GM12878 (cell line): ENCODE data around the gene ABHD1. TPM values are rescaled to one million over a fixed set of nuclear protein-coding genes. Genes with fewer than 3 reads are reported as not detected.

Source experiments
- ATAC-seq: fragments of 200-7000 bp; cut with Tn5 transposase; 3 replicates; pipeline ENCODE4 v1.9.1; 2020; ENCODE audit warnings: mild to moderate bottlenecking, moderate library complexity
- Bru-seq: library from RNA; stranded (reverse); fragments of 400-500 nt; gene quantifications from one replicate; lab custom pipeline; 2021; lab: Mats Ljungman, UMichigan
- BruChase-seq, 2 experiments: library from RNA; stranded (reverse); fragments of 400-500 nt; gene quantifications; one replicate each; lab custom pipeline; 2021; lab: Mats Ljungman, UMichigan
- BruUV-seq: library from RNA; stranded (reverse); fragments of 400-500 nt; replicated peaks from 2 replicates; lab custom pipeline; 2021; lab: Mats Ljungman, UMichigan
- CTCF ChIA-PET: fragments of 300-600 bp; sonication (Branson Sonifier 250); formaldehyde crosslinking; extraction: SDS; loops from one replicate; lab custom pipeline; 2021; ENCODE audit warnings: inconsistent platforms; lab: Yijun Ruan, JAX
- POLR2A ChIA-PET: fragments of 350-600 bp; formaldehyde crosslinking; extraction: SDS; loops from one replicate; lab custom pipeline; 2021; ENCODE audit warnings: inconsistent platforms; lab: Charles Lee
- RAD21 ChIA-PET: fragments of 300-600 bp; sonication (Branson Sonifier 250); formaldehyde crosslinking; loops from one replicate; lab custom pipeline; 2023; ENCODE audit warnings: antibody characterized with exemption; ENCODE audit not compliant: unreplicated experiment; lab: Charles Lee
- SMC1A ChIA-PET: fragments of 300-600 bp; sonication (Branson Sonifier 250); formaldehyde crosslinking; loops from one replicate; lab custom pipeline; 2023; ENCODE audit not compliant: unreplicated experiment, uncharacterized antibody; lab: Charles Lee
- DNase-seq: peaks from one replicate; pipeline ENCODE4 v3.0.0-alpha.2; 2011; ENCODE audit warnings: low read depth, low spot score
- FAIRE-seq: peaks from 3 replicates; lab custom pipeline; 2011; peaks lifted over from hg19 to GRCh38; lab: Jason Lieb, UNC
- H2AFZ ChIP-seq: 2 replicates; pipeline ENCODE4 v1.6.0; 2011; ENCODE audit warnings: low read depth, low read length, control low read depth; ENCODE audit not compliant: control insufficient read depth
- H3K27ac ChIP-seq: 2 replicates; pipeline ENCODE4 v1.5.1; 2011; ENCODE audit warnings: control low read depth; ENCODE audit not compliant: control insufficient read depth, insufficient read depth
- H3K27me3 ChIP-seq, 2 experiments: replicated peaks in 1 of 2; 2 replicates each; pipeline versions ENCODE4 v1.6.0 to v1.6.1; 2011; ENCODE audit warnings: low read length in 1 of 2; ENCODE audit not compliant: control insufficient read depth in 2 of 2, insufficient read depth in 2 of 2
- H3K36me3 ChIP-seq, 2 experiments: 2 replicates each; pipeline ENCODE4 v1.5.1; 2011; ENCODE audit warnings: low read length in 1 of 2; ENCODE audit not compliant: control insufficient read depth in 2 of 2, insufficient read depth in 2 of 2
- H3K4me1 ChIP-seq: 2 replicates; pipeline ENCODE4 v1.6.1; 2011; ENCODE audit warnings: mild to moderate bottlenecking, low read length, moderate library complexity, mixed read lengths; ENCODE audit not compliant: control insufficient read depth, insufficient read depth
- H3K4me2 ChIP-seq: 2 replicates; pipeline ENCODE4 v1.6.0; 2011; ENCODE audit warnings: control low read depth; ENCODE audit not compliant: control insufficient read depth, insufficient read depth
- H3K4me3 ChIP-seq: fragments of 200-600 bp; sonication (generic); 2 replicates; pipeline ENCODE4 v1.5.1; 2016
- H3K79me2 ChIP-seq: 2 replicates; pipeline ENCODE4 v1.6.0; 2011; ENCODE audit warnings: low read length; ENCODE audit not compliant: control insufficient read depth, insufficient read depth
- H3K9ac ChIP-seq: 2 replicates; pipeline ENCODE4 v1.8.0; 2011; ENCODE audit warnings: low read length, control low read depth, mixed read lengths; ENCODE audit not compliant: control insufficient read depth, insufficient read depth
- H3K9me3 ChIP-seq: replicated peaks from 3 replicates; pipeline ENCODE4 v1.5.1; 2011; ENCODE audit warnings: mild to moderate bottlenecking, low read length; ENCODE audit not compliant: control insufficient read depth, insufficient read depth
- H4K20me1 ChIP-seq: 2 replicates; pipeline ENCODE4 v1.6.0; 2011; ENCODE audit not compliant: control insufficient read depth, insufficient read depth
- CBX3 ChIP-seq: fragments of 200-600 bp; sonication (generic); IDR thresholded peaks from 2 replicates; pipeline ENCODE4 v1.6.1; 2016; ENCODE audit warnings: low read depth, borderline replicate concordance
- CBX5 ChIP-seq: sonication (generic); IDR thresholded peaks from 2 replicates; pipeline ENCODE4 v1.6.1; 2016; ENCODE audit warnings: low read depth, moderate library complexity, mild to moderate bottlenecking, inconsistent platforms
- CREM ChIP-seq: IDR thresholded peaks from 2 replicates; pipeline ENCODE4 v1.6.1; 2014; ENCODE audit warnings: antibody characterized with exemption, low read depth
- CTCF ChIP-seq, 3 experiments: IDR thresholded peaks in 2 of 3; conservative IDR thresholded peaks in 1 of 3; 2 replicates each; pipeline ENCODE4 v1.5.1; 2011; ENCODE audit warnings: low read depth in 3 of 3, low read length in 3 of 3, mild to moderate bottlenecking in 3 of 3, control low read depth in 2 of 3, moderate library complexity in 2 of 3, inconsistent platforms in 1 of 3, mixed read lengths in 1 of 3; ENCODE audit not compliant: control insufficient read depth in 2 of 3, insufficient read depth in 1 of 3; ENCODE audit errors: extremely low read depth in 1 of 3
- FOXM1 ChIP-seq: IDR thresholded peaks from 2 replicates; pipeline ENCODE4 v1.6.1; 2012; ENCODE audit warnings: low read depth, mild to moderate bottlenecking, inconsistent platforms, low read length, moderate library complexity
- GATAD2B ChIP-seq: fragments of 450-650 bp; conservative IDR thresholded peaks from 2 replicates; pipeline ENCODE4 v1.6.1; 2017; ENCODE audit warnings: low read depth, mild to moderate bottlenecking, moderate library complexity
- HDAC6 ChIP-seq: fragments of 200-600 bp; sonication (generic); IDR thresholded peaks from one replicate; pipeline ENCODE4 v1.8.0; 2017; ENCODE audit warnings: antibody characterized with exemption; ENCODE audit not compliant: unreplicated experiment
- HDGF ChIP-seq: fragments of 450-650 bp; IDR thresholded peaks from 2 replicates; pipeline ENCODE4 v1.6.1; 2016; ENCODE audit warnings: antibody characterized with exemption
- IRF4 ChIP-seq: IDR thresholded peaks from 2 replicates; pipeline ENCODE4 v1.6.1; 2011; ENCODE audit warnings: low read depth, low read length
- IRF5 ChIP-seq: fragments of 450-650 bp; IDR thresholded peaks from 2 replicates; pipeline ENCODE4 v1.6.1; 2017; ENCODE audit warnings: borderline replicate concordance
- LARP7 ChIP-seq: fragments of 450-650 bp; IDR thresholded peaks from 2 replicates; pipeline ENCODE4 v1.6.1; 2017; ENCODE audit warnings: mild to moderate bottlenecking
- NFYB ChIP-seq: IDR thresholded peaks from 2 replicates; pipeline ENCODE4 v1.6.1; 2011; ENCODE audit warnings: low read depth, mild to moderate bottlenecking, low read length, improper control_type of control experiment, moderate library complexity; ENCODE audit not compliant: insufficient read depth
- NR2C1 ChIP-seq: fragments of 450-650 bp; IDR thresholded peaks from 2 replicates; pipeline ENCODE4 v1.6.1; 2017; ENCODE audit warnings: antibody characterized with exemption, mild to moderate bottlenecking, moderate library complexity
- NR2F1 ChIP-seq: fragments of 450-650 bp; conservative IDR thresholded peaks from 2 replicates; pipeline ENCODE4 v1.6.1; 2017; ENCODE audit warnings: mild to moderate bottlenecking
- POLR2A ChIP-seq: IDR thresholded peaks from 2 replicates; pipeline ENCODE4 v1.6.1; 2011; ENCODE audit warnings: low read depth, mild to moderate bottlenecking, low read length
- POU2F2 ChIP-seq: IDR thresholded peaks from 3 replicates; pipeline ENCODE4 v1.6.1; 2011; ENCODE audit warnings: low read depth, mild to moderate bottlenecking, low read length, borderline replicate concordance
- WGBS: methylation state at CpG from one replicate; pipeline ENCODE4 v1.1.6; 2016; ENCODE audit warnings: low lambda C conversion rate; ENCODE audit not compliant: insufficient replicate concordance, insufficient coverage; ENCODE audit errors: missing lambda C conversion rate; 5-methylcytosine and 5-hydroxymethylcytosine counted together
- in situ Hi-C: fragments of 300-500 bp; cut with MboI; formaldehyde crosslinking; loops from 9 replicates; pipeline ENCODE4 v1.14.3; 2018; ENCODE audit warnings: mixed read lengths
- intact Hi-C: fragments of 100-400 bp; cut with micrococcal nuclease; formaldehyde crosslinking; loops from one replicate; pipeline ENCODE4 v1.14.2; 2022; ENCODE audit not compliant: unreplicated experiment
- long read RNA-seq, 2 experiments: library from polyadenylated mRNA; unstranded; transcript quantifications; one replicate each; pipeline ENCODE4 v2.0.0, GENCODE V29; 2019 to 2020
- polyA minus RNA-seq, 3 experiments: library from RNA; depleted of rRNA, polyadenylated mRNA; stranded (reverse); fragments of >200 nt; gene quantifications; 2 replicates each; pipeline ENCODE4 v1.2.3, GENCODE V29; 2011
- polyA plus RNA-seq, 11 experiments: library from polyadenylated mRNA; depleted of rRNA in 4 of 11; unstranded in 6 of 11; stranded (reverse) in 5 of 11; fragments of >200 nt; fragmentation: Nextera tagmentation in 4 of 11; fragmentation: Illumina TruSeq in 1 of 11; extraction: Ambion mirVana in 4 of 11; extraction: Trizol in 1 of 11; gene quantifications; 1 replicate in 1 of 11; 2 replicates in 10 of 11; pipeline versions ENCODE4 v1.2.1 to v1.2.3, GENCODE V29; 2011 to 2016; ENCODE audit warnings: inconsistent platforms in 2 of 11, missing spikeins in 2 of 11, low read depth in 1 of 11
- total RNA-seq, 4 experiments: library from RNA; depleted of rRNA in 3 of 4; stranded (reverse); fragments of >200 nt in 3 of 4; fragmentation: Illumina TruSeq in 1 of 4; extraction: Trizol in 1 of 4; gene quantifications; 2 replicates each; pipeline versions ENCODE4 v1.2.1 to v1.2.3, GENCODE V29; 2013 to 2021

Gene ABHD1
- 0.15 and 0.23 TPM in 2 replicates for total RNA-seq (2013; cell fraction: nucleolus; rRNA removed)
- not detected in 2 replicates for total RNA-seq (2014; rRNA removed)
- total RNA-seq (2014; rRNA removed; fragmentation: Illumina TruSeq; extraction: Trizol) = 0.14 and 0.18 TPM in 2 replicates
- 0.29 TPM in 1 of 2 replicates, not detected in the other for total RNA-seq (2021)
- 0.22 TPM for polyA plus RNA-seq (2011; ENCODE audit: low read depth)
- polyA plus RNA-seq (2011; rRNA removed) = 0.14 TPM in 1 of 2 replicates, not detected in the other
- polyA plus RNA-seq (2011; cell fraction: cytosol; rRNA removed) = 0.07 TPM in 1 of 2 replicates, not detected in the other
- 0.09 TPM in 1 of 2 replicates, not detected in the other for polyA plus RNA-seq (2011; cell fraction: nucleus; rRNA removed)
- polyA plus RNA-seq (2012) = 0.42 and 0.72 TPM in 2 replicates
- polyA plus RNA-seq (2014; fragmentation: Illumina TruSeq; extraction: Trizol) = 0.04 TPM in 1 of 2 replicates, not detected in the other
- under 1 TPM; 0.16 to 0.35 TPM for polyA plus RNA-seq (2014; fragmentation: Nextera tagmentation; extraction: Ambion mirVana)
- polyA plus RNA-seq (2014; rRNA removed) = 0.09 and 0.32 TPM in 2 replicates
- polyA plus RNA-seq (2016; fragmentation: Nextera tagmentation; extraction: Ambion mirVana) = under 1 TPM; 0.19 to 0.21 TPM
- polyA minus RNA-seq (2011; rRNA and poly(A)+ RNA removed) = not detected in 2 replicates
- not detected in 2 replicates for polyA minus RNA-seq (2011; cell fraction: cytosol; rRNA and poly(A)+ RNA removed)
- polyA minus RNA-seq (2011; cell fraction: nucleus; rRNA and poly(A)+ RNA removed) = 0.10 TPM in 1 of 2 replicates, not detected in the other
- percentile 19 among the genes with signal in this experiment for Bru-seq, nascent RNA
- percentile 11 among the genes with signal in this experiment for BruChase-seq, experiment 1, labeled RNA remaining after a 6-hour chase
- percentile 15 among the genes with signal in this experiment for BruChase-seq, experiment 2, labeled RNA remaining after a 2-hour chase
- long read RNA-seq, experiment 1 = 0 reads
- long read RNA-seq, experiment 2, partial matches to known transcripts = 0 of 2 reads
- long read RNA-seq, experiment 2, other reads (novel, unspliced or antisense) = 0 of 2 reads

GRCh38 chr2:27123302-27124150 lies at the start of gene ABHD1:
ABHD1 (plus strand) TSS chr2:27123815; CDS start chr2:27123949, 134 bp downstream.
- in situ Hi-C loops = no loop called here
- Histone ChIP-seq H3K27ac (no peak within 1 kb of the TSS), H3K4me3 (peak within 1 kb of the TSS; percentile 62; the same call in 1 of the 2 replicates), H3K36me3 (no peaks in the 10 kb centered on the region), H3K79me2 (no peaks in the 10 kb centered on the region), H2AFZ (peak within 1 kb of the TSS; percentile 95), H3K4me2 (peak within 1 kb of the TSS; percentile 95), H4K20me1 (no peaks in the 10 kb centered on the region), H3K9ac (no peak within 1 kb of the TSS), H3K4me1 (peaks cover 5% of the 10 kb centered on the region; the same call in 1 of the 2 replicates), H3K27me3 (peaks cover 6 to 8% of the 10 kb centered on the region in 2 experiments), H3K9me3 (no peaks in the 10 kb centered on the region)
- 18% methylated on average over 30 of the region's 47 CpGs for WGBS
- intact Hi-C loops = no loop called here
- DNase-seq = no peak
- no TSS peak for BruUV-seq
- no peak for FAIRE-seq
- ChIA-PET CTCF (interaction anchor here (0.8 to 1.4 kb wide), 4 partner anchors 26 to 162 kb away, joined by 3 to 5 read pairs (median 4); no protein-coding TSS in a partner anchor), POLR2A (interaction anchor here (0.6 to 1.3 kb wide), 3 partner anchors 10 to 78 kb away, joined by 3 to 5 read pairs (median 4); no protein-coding TSS in a partner anchor), RAD21 (interaction anchor here (0.9 to 1.7 kb wide), 3 partner anchors 35 to 95 kb away, joined by 3 to 4 read pairs (median 3); no protein-coding TSS in a partner anchor), SMC1A (interaction anchor here (1.6 to 1.7 kb wide), 3 partner anchors 10 to 156 kb away, joined by 5 to 7 read pairs (median 6); no protein-coding TSS in a partner anchor)
- ATAC-seq = peak; percentile 89
- 0 out of 2 replicates have a peak, but pooled peaks have one; percentile 3 for TF ChIP-seq NR2C1
- no peak for TF ChIP-seq FOXM1
- TF ChIP-seq NR2F1 = peak; percentile 47; the same call in 1 of the 2 replicates
- TF ChIP-seq NFYB = 0 out of 2 replicates have a peak, but pooled peaks have one; percentile 14
- TF ChIP-seq IRF5 = no peak
- TF ChIP-seq HDGF = no peak
- TF ChIP-seq POLR2A = peak; percentile 69
- TF ChIP-seq CBX3 = no peak
- TF ChIP-seq HDAC6 = no peak
- no peak for TF ChIP-seq IRF4
- peak; percentile 57; the same call in 1 of the 2 replicates for TF ChIP-seq LARP7
- TF ChIP-seq CTCF (IDR thresholded peaks at IDR 0.05 in 2 of 3, conservative IDR thresholded peaks at IDR 0.05 in 1 of 3; ENCODE audit: control insufficient read depth in 2 of 3, extremely low read depth in 1 of 3, insufficient read depth in 1 of 3, low read depth in 3 of 3, low read length in 3 of 3) = peak in 1 of 3 experiments; percentile 11; a peak in 1 of 6 replicates
- no peak for TF ChIP-seq CREM
- no peak for TF ChIP-seq CBX5
- 0 out of 2 replicates have a peak, but pooled peaks have one; percentile 36 for TF ChIP-seq GATAD2B
- no peak for TF ChIP-seq POU2F2
